ENCODE data around the gene RIPPLY1. TPM values are rescaled to one million over a fixed set of nuclear protein-coding genes. Genes with fewer than 3 reads are reported as not detected.
"Not testable (repeated sequence)": the region's sequence is repeated elsewhere in the genome, so short reads cannot be mapped to it uniquely, and the experiment has no call there.

RIPPLY1 gene
- total RNA-seq, 2 donors from 2014 or later = not detected

DNA sequence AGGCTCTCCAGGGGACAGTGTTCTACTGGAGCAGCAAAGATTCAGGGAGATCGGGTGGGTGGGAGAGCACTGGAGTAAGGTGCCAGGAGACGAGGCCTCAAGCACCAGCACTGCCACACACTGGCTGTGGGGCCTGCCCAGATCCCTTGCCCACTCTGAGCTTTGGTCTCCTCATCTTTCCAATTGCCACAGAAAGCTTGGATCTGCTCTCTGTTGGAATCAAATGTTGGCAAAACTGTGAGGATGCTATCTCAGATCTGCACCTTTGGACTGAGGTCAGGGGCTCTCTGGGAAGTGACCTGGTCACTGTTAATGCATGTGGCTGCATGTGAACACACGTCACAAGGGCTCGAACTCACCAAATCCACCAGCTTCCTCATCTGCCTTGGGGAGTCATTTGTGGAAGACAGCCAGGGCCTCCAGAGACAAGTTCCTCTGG, 1.3 kb downstream of the RIPPLY1 start:
- no peak for ATAC-seq (replicated peaks in 1 of 2)
- Mint-ChIP-seq H3K4me3 (no peak overlapping the region), H3K27ac (no peak overlapping the region)

DNA sequence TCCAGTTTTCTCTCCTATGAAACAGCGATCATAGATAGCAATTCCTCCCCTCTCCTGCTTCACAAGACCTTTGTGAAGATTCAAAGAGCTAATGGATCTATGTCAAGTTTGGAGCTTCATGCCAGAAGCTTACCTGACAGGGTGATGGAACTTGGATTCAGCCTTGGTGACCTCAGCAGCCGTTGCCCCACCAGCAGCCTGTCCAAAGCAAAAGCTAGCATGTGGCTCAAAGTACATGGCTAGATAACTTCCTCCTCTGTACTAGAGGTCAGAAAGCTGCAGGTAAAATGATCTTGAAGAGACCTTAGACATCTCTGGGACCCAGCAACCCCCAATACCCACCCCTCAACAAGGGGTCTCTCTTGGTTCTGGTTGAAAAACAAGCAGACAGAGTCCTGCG, 1.8 kb downstream of the RIPPLY1 start:
- no peak overlapping the region for H3K27ac Mint-ChIP-seq
- no peaks in the 10 kb centered on the region for H3K36me3 Mint-ChIP-seq (ENCODE audit: insufficient read depth in 2 of 2)
- peaks cover 10% of the 10 kb centered on the region for H3K27me3 Mint-ChIP-seq (ENCODE audit: low read depth)
- ATAC-seq (replicated peaks in 1 of 2) (no peak), DNase-seq (no peak)
- no peak overlapping the region for H3K4me3 Mint-ChIP-seq
- H3K4me1 Mint-ChIP-seq (ENCODE audit: low read depth) = no peaks in the 10 kb centered on the region
- H3K9me3 Mint-ChIP-seq = no peaks in the 10 kb centered on the region

More for the DNA sequence above, 1.3 kb downstream of the RIPPLY1 start:
- H3K9me3 Mint-ChIP-seq = no peaks in the 10 kb centered on the region
- H3K36me3 Mint-ChIP-seq (ENCODE audit: insufficient read depth in 2 of 2) = no peaks in the 10 kb centered on the region
- peaks cover 10% of the 10 kb centered on the region for H3K27me3 Mint-ChIP-seq (ENCODE audit: low read depth)
- DNase-seq = no peak
- no peaks in the 10 kb centered on the region for H3K4me1 Mint-ChIP-seq (ENCODE audit: low read depth)

DNA sequence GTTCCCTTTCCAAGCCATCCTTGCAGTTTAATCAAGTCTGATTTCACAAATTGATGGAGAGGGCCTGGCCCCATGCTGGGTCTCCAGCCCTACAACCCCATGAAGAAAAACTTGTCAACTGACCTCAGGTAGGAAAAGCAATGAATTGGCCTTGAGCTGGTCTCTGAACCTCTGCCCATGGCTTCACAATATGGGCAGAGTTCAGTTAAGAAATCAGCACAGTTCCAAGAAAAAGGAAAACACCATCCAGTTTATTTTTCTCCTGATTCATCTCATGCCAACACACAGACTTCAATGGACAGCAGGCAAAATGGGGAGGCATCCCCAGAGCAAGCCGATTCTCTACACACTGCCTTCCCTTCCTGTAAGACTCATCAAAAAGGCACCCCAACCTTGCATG, 3.3 kb downstream of the RIPPLY1 start:
- Mint-ChIP-seq H3K27ac (no peak overlapping the region), H3K9me3 (no peaks in the 10 kb centered on the region), H3K27me3 (ENCODE audit: low read depth) (peaks cover 22% of the 10 kb centered on the region), H3K4me3 (no peak overlapping the region), H3K36me3 (ENCODE audit: insufficient read depth in 2 of 2) (no peaks in the 10 kb centered on the region), H3K4me1 (ENCODE audit: low read depth) (peaks cover 6% of the 10 kb centered on the region)
- DNase-seq (no peak), ATAC-seq (replicated peaks in 1 of 2) (no peak)

DNA sequence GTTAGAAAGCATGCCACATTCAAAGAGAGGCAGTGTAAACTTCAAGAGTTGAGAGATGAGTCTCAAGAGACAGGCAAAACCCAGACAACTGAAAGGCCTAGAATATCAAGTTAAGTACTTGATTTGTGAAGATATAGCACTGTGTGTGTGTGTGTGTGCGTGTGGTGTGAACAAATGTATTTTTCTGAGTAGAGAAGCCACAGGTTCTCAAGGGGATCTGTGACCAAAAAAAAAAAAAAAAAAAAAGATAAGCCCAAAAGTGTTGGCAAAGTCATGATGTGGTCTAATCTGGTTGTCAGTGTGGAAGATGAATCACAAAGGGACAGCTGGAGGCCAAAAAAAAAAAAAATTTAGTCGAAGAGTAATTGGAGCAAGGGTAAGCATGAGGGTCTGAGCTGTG, 3.9 kb downstream of the RIPPLY1 start:
- no peak overlapping the region for H3K4me3 Mint-ChIP-seq
- peaks cover 22% of the 10 kb centered on the region for H3K27me3 Mint-ChIP-seq (ENCODE audit: low read depth)
- H3K4me1 Mint-ChIP-seq (ENCODE audit: low read depth) = peaks cover 6% of the 10 kb centered on the region
- no peaks in the 10 kb centered on the region for H3K9me3 Mint-ChIP-seq
- ATAC-seq (replicated peaks in 1 of 2) (no peak), DNase-seq (no peak)
- H3K27ac Mint-ChIP-seq = no peak overlapping the region
- H3K36me3 Mint-ChIP-seq (ENCODE audit: insufficient read depth in 2 of 2) = no peaks in the 10 kb centered on the region

DNA sequence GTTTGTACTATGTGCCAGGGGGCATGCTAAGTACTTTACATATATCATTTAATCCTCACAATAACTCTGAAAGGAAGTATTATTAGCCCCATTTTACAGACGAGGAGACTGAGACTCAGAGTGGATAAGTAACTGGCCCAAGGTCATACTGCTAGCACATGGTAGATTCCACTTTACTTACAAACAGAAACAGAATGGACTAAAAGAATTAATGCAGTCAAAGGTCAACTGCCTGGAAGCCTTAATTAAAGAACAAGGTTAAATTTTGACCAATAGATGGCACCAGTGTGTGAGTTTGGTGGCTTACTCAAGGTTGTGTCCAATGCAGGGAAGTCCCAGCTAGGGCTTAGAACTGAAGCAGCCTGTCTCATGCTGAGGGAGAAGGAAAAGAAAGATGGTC, 4.7 kb downstream of the RIPPLY1 start:
- peak overlapping the region; percentile 28 for H3K27ac Mint-ChIP-seq
- peak; percentile 3 to 6 for DNase-seq
- no peak overlapping the region for H3K4me3 Mint-ChIP-seq
- peaks cover 6% of the 10 kb centered on the region for H3K4me1 Mint-ChIP-seq (ENCODE audit: low read depth)
- no peaks in the 10 kb centered on the region for H3K36me3 Mint-ChIP-seq (ENCODE audit: insufficient read depth in 2 of 2)
- H3K9me3 Mint-ChIP-seq = no peaks in the 10 kb centered on the region
- peaks cover 26% of the 10 kb centered on the region for H3K27me3 Mint-ChIP-seq (ENCODE audit: low read depth)
- peak; percentile 65 to 67 for ATAC-seq (replicated peaks in 1 of 2)

DNA sequence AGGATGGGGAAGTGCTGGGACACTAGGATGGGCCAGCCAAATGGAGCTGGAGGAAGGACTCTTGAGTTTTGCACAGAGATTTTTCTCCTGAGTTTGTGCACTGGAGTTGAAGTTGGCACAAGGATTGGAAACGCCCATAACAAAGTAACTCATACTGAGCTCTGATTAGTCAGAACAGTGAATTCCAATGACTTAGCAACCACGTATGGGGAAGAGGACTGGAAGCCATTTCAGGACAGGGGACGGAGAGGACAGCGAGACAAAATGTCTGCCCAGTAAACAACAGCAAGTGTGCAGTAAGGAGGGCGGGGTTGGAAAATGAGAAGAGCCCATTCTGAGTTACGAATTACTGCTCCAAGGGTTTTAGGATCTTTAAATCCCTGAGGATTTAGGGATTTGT, 5.9 kb downstream of the RIPPLY1 start:
- Mint-ChIP-seq H3K9me3 (no peaks in the 10 kb centered on the region), H3K4me1 (ENCODE audit: low read depth) (peaks cover 6% of the 10 kb centered on the region), H3K36me3 (ENCODE audit: insufficient read depth in 2 of 2) (no peaks in the 10 kb centered on the region), H3K27ac (no peak overlapping the region), H3K4me3 (no peak overlapping the region), H3K27me3 (ENCODE audit: low read depth) (peaks cover 37% of the 10 kb centered on the region)
- DNase-seq = no peak
- no peak for ATAC-seq (replicated peaks in 1 of 2)

DNA sequence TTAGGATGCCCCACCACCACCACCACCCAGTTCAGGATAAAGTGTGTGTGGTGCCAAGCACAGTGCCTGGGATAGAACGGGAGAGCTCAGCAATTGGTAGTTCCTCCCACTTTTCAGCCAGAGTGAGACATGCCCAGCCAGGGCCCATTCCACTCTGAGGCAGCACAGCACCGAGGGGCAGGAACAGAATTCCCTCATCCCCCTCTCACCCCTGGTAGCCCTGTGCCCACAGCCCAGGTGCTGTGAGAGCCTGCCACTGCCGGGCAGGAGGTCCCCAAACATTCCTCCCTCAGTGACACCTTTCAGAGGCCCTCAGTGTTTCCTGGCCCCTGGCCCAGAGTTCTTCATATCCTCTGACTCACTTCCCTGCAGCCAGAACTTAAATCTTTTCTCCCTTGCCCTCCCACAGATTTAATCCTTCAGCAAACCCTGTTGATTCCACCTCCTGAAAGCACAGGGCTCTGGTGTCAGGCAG, 8.1 kb downstream of the RIPPLY1 start:
- DNase-seq (no peak), ATAC-seq (replicated peaks in 1 of 2) (no peak)
- no peaks in the 10 kb centered on the region for H3K9me3 Mint-ChIP-seq
- no peaks in the 10 kb centered on the region for H3K36me3 Mint-ChIP-seq (ENCODE audit: insufficient read depth in 2 of 2)
- no peak overlapping the region for H3K4me3 Mint-ChIP-seq
- no peak overlapping the region for H3K27ac Mint-ChIP-seq
- H3K27me3 Mint-ChIP-seq (ENCODE audit: low read depth) = peaks cover 51% of the 10 kb centered on the region
- peaks cover 6% of the 10 kb centered on the region for H3K4me1 Mint-ChIP-seq (ENCODE audit: low read depth)

DNA sequence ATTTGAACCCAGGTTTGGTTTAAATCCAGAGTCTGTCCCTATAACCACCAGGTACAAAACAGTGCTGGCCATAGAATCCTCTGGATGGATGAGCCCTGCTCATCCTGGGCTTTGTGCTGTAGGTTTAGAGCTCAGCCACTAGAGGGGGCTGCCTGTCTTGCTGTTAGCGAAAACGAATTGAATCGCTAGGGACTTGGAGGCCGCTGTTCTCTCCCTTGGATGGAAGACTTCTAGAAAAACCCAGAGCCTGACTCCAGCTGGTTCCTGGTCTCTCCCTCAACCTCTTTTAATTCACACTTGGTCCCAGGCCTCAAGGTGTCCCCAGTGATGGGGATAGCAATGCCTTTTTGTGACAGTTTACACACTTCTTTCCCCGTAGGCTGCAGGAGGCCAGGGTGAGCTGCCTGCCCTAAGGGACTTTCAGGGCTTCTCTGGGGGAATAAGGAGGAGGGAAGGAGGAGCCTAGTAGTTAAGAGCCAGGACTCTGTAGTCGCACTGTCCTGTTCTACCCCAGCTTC, 8.7 kb downstream of the RIPPLY1 start:
- peaks cover 6% of the 10 kb centered on the region for H3K4me1 Mint-ChIP-seq (ENCODE audit: low read depth)
- H3K36me3 Mint-ChIP-seq (ENCODE audit: insufficient read depth in 2 of 2) = no peaks in the 10 kb centered on the region
- ATAC-seq (replicated peaks in 1 of 2) (peak; percentile 63 to 75), DNase-seq (peak; percentile 42 to 56)
- no peak overlapping the region for H3K4me3 Mint-ChIP-seq
- H3K27ac Mint-ChIP-seq = no peak overlapping the region
- peaks cover 55% of the 10 kb centered on the region for H3K27me3 Mint-ChIP-seq (ENCODE audit: low read depth)
- H3K9me3 Mint-ChIP-seq = no peaks in the 10 kb centered on the region

DNA sequence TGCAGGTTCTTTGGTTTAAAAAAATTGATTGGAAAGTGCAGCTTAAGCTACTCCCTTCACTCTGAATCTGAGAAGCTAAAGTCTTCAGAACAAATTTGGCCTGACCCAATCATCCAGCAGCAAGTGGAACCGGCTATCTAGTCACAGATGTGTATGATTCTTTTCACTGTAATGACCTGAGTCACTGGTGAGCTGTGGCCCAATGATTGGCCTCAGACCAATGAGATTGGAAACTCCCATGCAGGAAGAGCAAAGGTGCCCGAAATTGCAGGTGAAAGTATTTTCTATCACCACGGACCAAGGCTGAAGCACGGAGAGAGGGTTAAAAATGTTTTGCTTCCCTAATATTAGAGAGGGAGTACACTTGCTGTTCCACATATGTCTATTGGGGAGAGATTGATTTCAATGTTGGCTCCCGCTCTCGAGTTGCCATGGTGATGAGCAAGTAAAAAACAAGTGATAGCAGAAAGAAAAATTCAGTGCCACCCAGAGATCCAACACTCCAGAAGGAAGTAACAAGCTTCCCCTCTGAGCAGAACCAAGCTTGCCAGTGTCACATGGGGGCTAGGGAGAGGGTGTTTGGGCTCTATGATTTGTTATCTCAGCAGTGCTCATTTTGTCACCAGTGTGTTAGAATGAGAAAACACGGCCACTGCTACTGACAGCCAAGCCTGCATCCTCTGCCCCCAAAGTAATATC, 11.2 kb downstream of the RIPPLY1 start:
- H3K9me3 Mint-ChIP-seq = no peaks in the 10 kb centered on the region
- DNase-seq (no peak), ATAC-seq (replicated peaks in 1 of 2) (no peak)
- no peaks in the 10 kb centered on the region for H3K36me3 Mint-ChIP-seq (ENCODE audit: insufficient read depth in 2 of 2)
- no peak overlapping the region for H3K4me3 Mint-ChIP-seq
- H3K27ac Mint-ChIP-seq = no peak overlapping the region
- H3K27me3 Mint-ChIP-seq (ENCODE audit: low read depth) = peaks cover 68% of the 10 kb centered on the region
- H3K4me1 Mint-ChIP-seq (ENCODE audit: low read depth) = peaks cover 6% of the 10 kb centered on the region

DNA sequence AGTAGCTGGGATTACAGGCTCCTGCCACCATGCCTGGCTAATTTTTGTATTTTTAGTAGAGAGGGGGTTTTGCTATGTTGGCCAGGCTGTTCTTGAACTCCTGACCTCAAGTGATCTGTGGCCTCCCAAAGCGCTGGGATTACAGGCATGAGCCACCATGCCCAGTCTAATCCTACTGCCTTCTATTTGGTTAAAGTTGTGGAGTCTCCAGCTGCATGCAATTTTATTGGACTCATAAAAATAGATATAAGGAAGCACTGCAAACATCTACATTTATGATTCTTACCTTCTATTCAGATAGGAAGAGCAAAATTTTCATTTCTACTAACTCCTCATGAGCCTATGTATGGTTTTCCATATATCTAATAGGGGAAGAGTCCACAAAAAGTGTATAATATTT, 13.7 kb downstream of the RIPPLY1 start:
- Mint-ChIP-seq H3K27me3 (ENCODE audit: low read depth) (peaks cover 69% of the 10 kb centered on the region), H3K27ac (no peak overlapping the region)

DNA sequence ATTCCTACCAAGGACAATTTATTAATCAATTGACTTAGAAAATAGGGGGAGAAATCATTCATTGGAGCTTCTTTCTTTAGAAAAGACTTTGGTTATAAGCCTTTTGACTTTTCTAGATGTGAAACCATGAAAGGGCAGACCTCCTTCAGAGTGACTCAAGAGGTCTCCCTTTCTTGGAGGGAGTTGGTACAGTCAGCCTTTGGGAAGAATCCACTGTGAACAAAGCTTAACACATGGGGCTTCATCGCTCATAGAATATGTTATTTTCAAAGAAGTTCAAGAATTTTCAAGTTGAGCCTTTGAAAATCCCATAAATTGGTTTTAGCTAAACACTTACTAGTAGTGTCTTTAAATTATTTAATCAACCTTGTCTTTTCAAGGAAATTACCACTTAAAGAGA, 28.0 kb downstream of the RIPPLY1 start:
- Mint-ChIP-seq H3K9me3 (no peaks in the 10 kb centered on the region), H3K27me3 (ENCODE audit: low read depth) (peaks cover 42% of the 10 kb centered on the region), H3K4me1 (ENCODE audit: low read depth) (no peaks in the 10 kb centered on the region), H3K27ac (no peak overlapping the region), H3K36me3 (ENCODE audit: insufficient read depth in 2 of 2) (no peaks in the 10 kb centered on the region), H3K4me3 (no peak overlapping the region)
- ATAC-seq (replicated peaks in 1 of 2) = no peak
- no peak for DNase-seq

More for the DNA sequence above, 13.7 kb downstream of the RIPPLY1 start:
- DNase-seq = no peak
- H3K4me1 Mint-ChIP-seq (ENCODE audit: low read depth) = no peaks in the 10 kb centered on the region
- H3K9me3 Mint-ChIP-seq = no peaks in the 10 kb centered on the region
- H3K36me3 Mint-ChIP-seq (ENCODE audit: insufficient read depth in 2 of 2) = no peaks in the 10 kb centered on the region
- H3K4me3 Mint-ChIP-seq = no peak overlapping the region
- ATAC-seq (replicated peaks in 1 of 2) = no peak

DNA sequence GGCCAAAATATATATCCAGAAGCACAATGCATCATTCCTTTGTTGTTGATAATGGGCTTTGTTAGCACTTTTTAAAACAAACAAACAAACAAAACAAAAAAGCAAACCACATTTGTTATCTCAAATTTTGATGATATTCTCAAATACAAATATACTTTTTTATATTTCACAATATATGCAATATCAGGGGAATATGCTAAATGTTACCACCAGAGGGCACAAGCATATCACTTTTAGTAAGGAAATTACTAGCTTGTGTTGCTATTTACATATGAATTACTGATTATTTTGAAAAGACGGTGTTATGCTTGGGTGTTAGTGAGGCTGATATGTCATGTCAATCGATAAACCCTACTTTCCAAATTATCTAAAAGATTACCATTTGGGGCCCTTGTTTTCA, 29.1 kb downstream of the RIPPLY1 start:
- Mint-ChIP-seq H3K4me1 (ENCODE audit: low read depth) (no peaks in the 10 kb centered on the region), H3K4me3 (no peak overlapping the region)

DNA sequence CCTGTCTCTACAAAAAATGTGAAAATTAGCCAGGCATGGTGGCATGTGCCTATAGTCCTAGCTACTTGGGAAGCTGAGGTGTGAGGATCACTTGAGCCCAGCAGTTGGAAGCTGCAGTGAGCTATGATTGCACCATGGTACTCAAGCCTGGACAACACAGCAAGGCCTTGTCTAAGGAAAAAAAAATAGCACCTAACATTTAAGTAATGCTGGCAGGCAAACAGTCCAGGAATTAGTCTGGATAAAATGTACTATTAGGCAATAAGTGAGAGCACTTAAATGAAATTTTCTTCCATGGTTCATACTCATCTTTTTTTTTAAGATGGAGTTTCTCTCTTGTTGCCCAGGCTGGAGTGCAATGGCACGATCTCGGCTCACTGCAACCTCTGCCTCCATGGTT, 30.3 kb downstream of the RIPPLY1 start:
- not testable (repeated sequence) for ATAC-seq (replicated peaks in 1 of 2); H3K4me1 Mint-ChIP-seq (ENCODE audit: low read depth); H3K27ac Mint-ChIP-seq; H3K36me3 Mint-ChIP-seq (ENCODE audit: insufficient read depth in 2 of 2); H3K9me3 Mint-ChIP-seq; H3K4me3 Mint-ChIP-seq; DNase-seq
- peaks cover 19% of the 10 kb centered on the region for H3K27me3 Mint-ChIP-seq (ENCODE audit: low read depth)

More for the DNA sequence above, 29.1 kb downstream of the RIPPLY1 start:
- no peaks in the 10 kb centered on the region for H3K9me3 Mint-ChIP-seq
- peaks cover 31% of the 10 kb centered on the region for H3K27me3 Mint-ChIP-seq (ENCODE audit: low read depth)
- H3K36me3 Mint-ChIP-seq (ENCODE audit: insufficient read depth in 2 of 2) = no peaks in the 10 kb centered on the region
- ATAC-seq (replicated peaks in 1 of 2) (no peak), DNase-seq (no peak)
- H3K27ac Mint-ChIP-seq = no peak overlapping the region

DNA sequence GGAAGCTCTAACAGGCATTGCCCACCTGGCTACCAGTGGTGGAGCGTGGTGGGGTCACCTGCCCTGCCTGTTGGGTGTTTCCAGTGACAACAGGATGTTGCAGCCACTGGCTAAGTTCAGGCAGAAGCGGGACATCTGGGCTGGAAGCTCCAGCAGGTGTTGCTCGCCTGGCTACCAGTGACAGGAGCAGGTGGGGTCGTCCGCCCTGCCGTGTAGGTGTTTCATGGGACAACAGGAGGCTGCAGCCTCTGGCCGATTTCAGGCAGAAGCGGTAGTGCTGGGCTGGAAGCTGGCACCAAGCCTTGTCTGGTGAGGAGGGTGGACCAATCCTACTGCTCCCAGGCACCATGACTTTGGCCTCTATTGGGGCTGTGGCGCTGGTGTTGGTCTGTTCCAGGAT, 39.4 kb downstream of the RIPPLY1 start:
- H3K27ac Mint-ChIP-seq = no peak overlapping the region

More for the DNA sequence above, 39.4 kb downstream of the RIPPLY1 start:
- DNase-seq (no peak), ATAC-seq (replicated peaks in 1 of 2) (no peak)
- H3K9me3 Mint-ChIP-seq = peaks cover 0 to 1% of the 10 kb centered on the region in 2 donors
- H3K27me3 Mint-ChIP-seq (ENCODE audit: low read depth) = peaks cover 47% of the 10 kb centered on the region
- H3K36me3 Mint-ChIP-seq (ENCODE audit: insufficient read depth in 2 of 2) = no peaks in the 10 kb centered on the region
- no peak overlapping the region for H3K4me3 Mint-ChIP-seq
- no peaks in the 10 kb centered on the region for H3K4me1 Mint-ChIP-seq (ENCODE audit: low read depth)
